Breast epithelium (tissue), 4 donors: ENCODE data around the gene MSX1. TPM values are rescaled to one million over a fixed set of nuclear protein-coding genes. Genes with fewer than 3 reads are reported as not detected.

ENCODE experiments used
- DNase-seq, 2 donors: peaks; one replicate each; pipeline ENCODE4 v3.0.0-alpha.2; 2019; ENCODE audit warnings: low spot score in 2 of 2
- H3K27ac ChIP-seq, 2 donors: fragments of 200-600 bp; sonication (generic) in 1 of 2; one replicate each; pipeline ENCODE4 v1.5.1; 2016 to 2019; ENCODE audit warnings: mild to moderate bottlenecking in 1 of 2
- H3K27me3 ChIP-seq, 2 donors: fragments of 200-600 bp; sonication (generic) in 1 of 2; one replicate each; pipeline versions ENCODE4 v1.5.1 to v1.6.0; 2017 to 2019; ENCODE audit warnings: control low read depth in 1 of 2, mild to moderate bottlenecking in 1 of 2
- H3K36me3 ChIP-seq: fragments of 200-600 bp; one replicate; pipeline ENCODE4 v1.5.1; 2019
- H3K4me1 ChIP-seq, 2 donors: fragments of 200-600 bp; sonication (generic); one replicate each; pipeline ENCODE4 v1.5.1; 2016 to 2019; ENCODE audit warnings: control low read depth in 1 of 2
- H3K4me3 ChIP-seq, 3 donors: fragments of 200-600 bp; sonication (generic); 1 replicate in 2 of 3; 2 replicates in 1 of 3; pipeline ENCODE4 v1.5.1; 2016 to 2019; ENCODE audit warnings: mild to moderate bottlenecking in 3 of 3, moderate library complexity in 2 of 3
- H3K9me3 ChIP-seq, 2 donors: fragments of 200-600 bp; sonication (generic) in 1 of 2; one replicate each; pipeline ENCODE4 v1.5.1; 2016 to 2019; ENCODE audit warnings: control low read depth in 1 of 2
- CTCF ChIP-seq, 3 donors: fragments of 450-650 bp; IDR thresholded peaks; one replicate each; pipeline ENCODE4 v1.5.1; 2016 to 2017; ENCODE audit warnings: antibody characterized with exemption in 3 of 3, mild to moderate bottlenecking in 3 of 3, moderate library complexity in 3 of 3
- POLR2A ChIP-seq: fragments of 450-650 bp; IDR thresholded peaks from one replicate; pipeline ENCODE4 v1.6.1; 2016; ENCODE audit warnings: antibody characterized with exemption, mild to moderate bottlenecking, moderate library complexity
- POLR2AphosphoS5 ChIP-seq, 3 donors: sonication (generic); formaldehyde crosslinking; IDR thresholded peaks; one replicate each; pipeline ENCODE4 v1.6.1; 2017; ENCODE audit warnings: antibody characterized with exemption in 3 of 3
- intact Hi-C: fragments of 100-400 bp; cut with DNase I; formaldehyde crosslinking; loops from one replicate; pipeline ENCODE4 v1.15.1; 2023; ENCODE audit warnings: low total_unique reads
- total RNA-seq, 3 donors: library from RNA; depleted of rRNA; stranded (reverse); fragments of >200 nt; gene quantifications; one replicate each; pipeline ENCODE4 v1.1.0, GENCODE V29; 2016

MSX1 gene
- total RNA-seq, 3 donors from 2014 or later: 5.4 to 17.9 (median 8.5) TPM

DNA sequence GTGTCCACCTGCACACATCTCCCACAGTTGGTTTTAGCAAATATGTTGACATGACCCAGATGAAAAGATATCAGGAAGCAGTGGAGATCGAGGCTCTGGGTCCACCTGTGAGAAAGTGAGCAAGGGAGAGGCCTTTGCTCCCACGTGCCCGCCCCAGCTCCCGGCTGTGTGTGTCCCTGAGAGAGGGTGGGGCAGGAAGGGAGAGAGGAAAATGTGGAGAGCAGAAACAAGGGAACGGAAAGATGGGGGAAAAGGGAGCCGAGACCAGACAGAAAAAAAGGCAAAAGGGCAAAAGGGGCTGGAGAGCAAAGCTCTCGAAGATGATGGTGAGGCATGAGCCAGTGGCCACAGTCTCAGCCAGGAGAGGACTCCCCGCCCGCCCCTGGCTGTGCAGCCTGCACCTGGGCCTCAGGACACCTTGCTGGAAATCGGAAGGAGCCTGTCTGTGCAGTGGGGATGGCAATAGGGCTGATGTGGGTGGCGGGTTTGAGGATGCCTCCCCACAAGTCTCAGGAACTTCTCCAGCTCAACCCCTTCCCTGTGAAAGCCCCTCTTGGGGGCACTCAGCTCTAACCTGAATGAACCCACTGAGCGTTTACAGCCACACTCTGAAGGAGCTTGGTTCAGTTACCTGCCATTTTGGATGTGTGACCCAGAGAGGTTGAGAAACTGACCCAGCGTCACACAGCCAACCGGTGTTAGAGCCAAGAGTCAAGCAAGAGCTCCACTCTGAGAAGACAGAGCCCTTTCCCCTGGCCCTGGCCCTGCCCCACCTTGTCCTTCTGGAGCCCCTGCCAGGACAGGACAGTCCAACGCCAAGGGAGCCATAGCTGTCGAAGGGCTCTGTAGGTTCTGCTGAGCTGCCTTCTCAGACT is 20.3 kb upstream of the MSX1 start:
- TF ChIP-seq POLR2A (no peak), CTCF (IDR thresholded peaks at IDR 0.05) (no peak), POLR2AphosphoS5 (IDR thresholded peaks at IDR 0.05) (no peak)
- DNase-seq: no peak
- no peaks in the 10 kb centered on the region for H3K4me1 ChIP-seq
- no peaks in the 10 kb centered on the region for H3K36me3 ChIP-seq
- peaks cover 0 to 5% of the 10 kb centered on the region in 2 donors for H3K27me3 ChIP-seq
- peaks cover 0 to 4% of the 10 kb centered on the region in 2 donors for H3K9me3 ChIP-seq
- no peak overlapping the region for H3K27ac ChIP-seq
- no peak overlapping the region for H3K4me3 ChIP-seq
- intact Hi-C loops: no loop called here

- TF ChIP-seq POLR2AphosphoS5 (IDR thresholded peaks at IDR 0.05): no peak
- no peak for TF ChIP-seq POLR2A
- no peak for TF ChIP-seq CTCF (IDR thresholded peaks at IDR 0.05)
- H3K9me3 ChIP-seq: peaks cover 0 to 4% of the 10 kb centered on the region in 2 donors
- DNase-seq: no peak
- peaks cover 0 to 5% of the 10 kb centered on the region in 2 donors for H3K27me3 ChIP-seq
- H3K36me3 ChIP-seq: no peaks in the 10 kb centered on the region
- intact Hi-C loops: no loop called here
- H3K4me3 ChIP-seq: no peak overlapping the region
- H3K27ac ChIP-seq: no peak overlapping the region
- H3K4me1 ChIP-seq: no peaks in the 10 kb centered on the region
These were observed 19.1 kb upstream of the MSX1 start for GRCh38 chr4:4840351-4840750.

- no peak for DNase-seq
- Histone ChIP-seq H3K4me3 (no peak overlapping the region), H3K27me3 (peaks cover 0 to 5% of the 10 kb centered on the region in 2 donors), H3K4me1 (no peaks in the 10 kb centered on the region), H3K36me3 (no peaks in the 10 kb centered on the region), H3K27ac (no peak overlapping the region), H3K9me3 (peaks cover 0 to under 1% of the 10 kb centered on the region in 2 donors)
- intact Hi-C loops: no loop called here
- TF ChIP-seq POLR2AphosphoS5 (IDR thresholded peaks at IDR 0.05) (no peak), POLR2A (no peak), CTCF (IDR thresholded peaks at IDR 0.05) (no peak)
These were observed 18.3 kb upstream of the MSX1 start for GRCh38 chr4:4841156-4841555.

DNA sequence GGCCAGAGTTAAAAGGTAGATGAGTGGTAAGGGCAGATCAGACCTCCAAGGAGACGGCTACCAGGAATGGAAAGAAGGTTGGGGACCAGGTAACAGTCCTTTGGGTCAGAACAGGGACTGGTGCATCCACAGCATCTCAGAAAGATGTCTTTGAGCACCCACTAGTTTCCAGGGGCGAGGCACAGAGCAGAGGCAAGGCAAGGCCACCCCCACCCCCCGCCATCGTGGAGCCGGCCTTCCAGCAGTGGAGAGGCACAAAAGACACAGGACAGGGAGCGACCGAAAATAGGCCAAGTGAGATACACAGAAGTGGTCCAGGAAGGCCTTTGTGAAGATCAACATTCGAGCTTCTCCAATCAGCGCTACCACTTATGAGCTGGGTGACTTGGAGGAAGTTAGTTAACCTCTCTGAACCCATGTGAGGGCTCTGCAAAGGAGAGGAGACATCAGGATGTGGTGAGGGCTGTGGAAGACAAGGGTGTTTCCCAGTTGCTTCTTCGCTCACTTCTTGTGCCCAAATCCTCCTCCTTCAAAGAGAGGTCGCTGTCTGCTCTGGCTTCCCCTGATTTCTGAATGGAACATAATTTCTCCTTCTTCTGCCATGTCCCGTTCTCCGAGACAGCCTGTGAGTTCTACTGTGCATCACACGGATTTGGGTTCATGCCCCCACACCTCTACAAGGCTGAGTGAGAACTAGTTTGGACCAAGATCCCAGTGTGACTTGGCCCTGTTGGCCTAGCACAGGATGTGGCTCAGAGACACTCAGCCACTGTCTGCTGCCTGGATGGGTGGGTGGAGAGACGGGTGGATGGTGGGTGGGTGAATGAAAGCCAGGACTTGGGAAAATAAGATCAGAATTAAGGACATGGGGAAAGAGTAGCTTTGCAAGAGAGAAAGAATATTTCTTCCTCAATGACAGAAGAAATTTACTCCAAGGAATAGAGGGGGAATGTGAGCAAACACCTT is 16.7 kb upstream of the MSX1 start:
- Histone ChIP-seq H3K36me3 (no peaks in the 10 kb centered on the region), H3K4me1 (no peaks in the 10 kb centered on the region), H3K27ac (no peak overlapping the region), H3K4me3 (no peak overlapping the region), H3K27me3 (peaks cover 0 to 5% of the 10 kb centered on the region in 2 donors), H3K9me3 (no peaks in the 10 kb centered on the region)
- TF ChIP-seq CTCF (IDR thresholded peaks at IDR 0.05) (no peak), POLR2AphosphoS5 (IDR thresholded peaks at IDR 0.05) (no peak), POLR2A (no peak)
- intact Hi-C loops: no loop called here
- no peak for DNase-seq
